Endothelial cell of umbilical vein (primary cell): ENCODE measurements around the gene CFAP65. TPM values are rescaled to one million over a fixed set of nuclear protein-coding genes. Genes with fewer than 3 reads are reported as not detected.

Experiments used
- BruUV-seq: library from RNA; stranded (reverse); fragments of 400-500 nt; replicated peaks from 2 replicates; lab custom pipeline; 2021; lab: Mats Ljungman, UMichigan
- CTCF ChIA-PET: fragments of 300-600, 350-600 bp; sonication (Branson Sonifier 250); formaldehyde crosslinking; loops from one replicate; lab custom pipeline; 2021; ENCODE audit warnings: antibody characterized with exemption, inconsistent platforms; lab: Charles Lee
- POLR2A ChIA-PET: fragments of 300-600, 350-600 bp; sonication (Branson Sonifier 250); formaldehyde crosslinking; loops from one replicate; lab custom pipeline; 2021; ENCODE audit warnings: antibody characterized with exemption, inconsistent platforms; lab: Charles Lee
- DNase-seq: peaks from one replicate; pipeline ENCODE4 v3.0.0-alpha.2; 2011; ENCODE audit warnings: low read depth, low spot score
- FAIRE-seq: peaks from 2 replicates; lab custom pipeline; 2011; peaks lifted over from hg19 to GRCh38; lab: Jason Lieb, UNC
- H2AFZ ChIP-seq: 2 replicates; pipeline ENCODE4 v1.6.0; 2012; ENCODE audit warnings: low read depth, low read length, control low read depth, inconsistent platforms
- H3K27ac ChIP-seq: 2 replicates; pipeline ENCODE4 v1.5.1; 2011; ENCODE audit warnings: low read depth, mild to moderate bottlenecking, control low read depth, low read length, moderate library complexity; ENCODE audit not compliant: insufficient read depth
- H3K27me3 ChIP-seq, 2 experiments: 2 replicates each; pipeline versions ENCODE4 v1.6.0 to v1.6.1; 2011; ENCODE audit warnings: low read length in 2 of 2, mixed read lengths in 1 of 2; ENCODE audit not compliant: control insufficient read depth in 2 of 2, insufficient read depth in 2 of 2
- H3K36me3 ChIP-seq, 2 experiments: 2 replicates in 1 of 2; 3 replicates in 1 of 2; pipeline ENCODE4 v1.5.1; 2011; ENCODE audit warnings: low read length in 2 of 2, mild to moderate bottlenecking in 1 of 2, moderate library complexity in 1 of 2; ENCODE audit not compliant: control insufficient read depth in 2 of 2, insufficient read depth in 2 of 2; ENCODE audit errors: extremely low read depth in 1 of 2
- H3K4me1 ChIP-seq: 3 replicates; pipeline ENCODE4 v1.5.1; 2011; ENCODE audit warnings: mild to moderate bottlenecking, low read length; ENCODE audit not compliant: control insufficient read depth, insufficient read depth; ENCODE audit errors: extremely low read depth
- H3K4me2 ChIP-seq: 2 replicates; pipeline ENCODE4 v1.6.1; 2011; ENCODE audit warnings: low read length, control low read depth, mixed read lengths; ENCODE audit not compliant: insufficient read depth
- H3K4me3 ChIP-seq, 3 experiments: fragments of 200-600 bp in 1 of 3; sonication (generic), shearing (Covaris generic) in 1 of 3; replicated peaks in 1 of 3; 2 replicates each; pipeline ENCODE4 v1.5.1; 2011 to 2016; ENCODE audit warnings: control low read depth in 3 of 3, low read length in 3 of 3, mild to moderate bottlenecking in 2 of 3, inconsistent platforms in 1 of 3, low read depth in 1 of 3, moderate library complexity in 1 of 3; ENCODE audit not compliant: insufficient read depth in 1 of 3
- H3K79me2 ChIP-seq: 2 replicates; pipeline ENCODE4 v1.6.0; 2012; ENCODE audit warnings: low read length, inconsistent platforms; ENCODE audit not compliant: control insufficient read depth, insufficient read depth
- H3K9ac ChIP-seq: replicated peaks from 2 replicates; pipeline ENCODE3; 2011; ENCODE audit warnings: low read length, control low read depth; ENCODE audit not compliant: insufficient read depth; ENCODE audit errors: extremely low read depth
- H3K9me1 ChIP-seq: replicated peaks from 3 replicates; pipeline ENCODE4 v1.6.0; 2011; ENCODE audit warnings: mild to moderate bottlenecking, low read length; ENCODE audit not compliant: control insufficient read depth, insufficient read depth; ENCODE audit errors: extremely low read depth
- H3K9me3 ChIP-seq: replicated peaks from 2 replicates; pipeline ENCODE4 v1.5.1; 2012; ENCODE audit warnings: low read length, inconsistent platforms; ENCODE audit not compliant: control insufficient read depth, insufficient read depth
- H4K20me1 ChIP-seq: replicated peaks from 2 replicates; pipeline ENCODE3; 2011; ENCODE audit warnings: mild to moderate bottlenecking, low read length; ENCODE audit not compliant: control insufficient read depth, insufficient read depth; ENCODE audit errors: extremely low read depth
- EZH2 ChIP-seq: IDR thresholded peaks from 2 replicates; pipeline ENCODE4 v1.6.1; 2012; ENCODE audit warnings: borderline replicate concordance, low read depth, mild to moderate bottlenecking, moderate library complexity, low read length, inconsistent platforms; ENCODE audit not compliant: severe bottlenecking
- FOS ChIP-seq: IDR thresholded peaks from 2 replicates; pipeline ENCODE4 v1.6.1; 2011; ENCODE audit warnings: mild to moderate bottlenecking, low read length, moderate library complexity, borderline replicate concordance; ENCODE audit not compliant: insufficient read depth
- GATA2 ChIP-seq: IDR thresholded peaks from 2 replicates; pipeline ENCODE4 v1.7.0; 2011; ENCODE audit warnings: low read depth, mild to moderate bottlenecking, moderate library complexity, mixed read lengths, low read length; ENCODE audit not compliant: insufficient read length, insufficient read depth
- JUN ChIP-seq: IDR thresholded peaks from 2 replicates; pipeline ENCODE4 v1.6.1; 2011; ENCODE audit warnings: borderline replicate concordance, low read depth; ENCODE audit not compliant: insufficient read length, insufficient read depth
- MAX ChIP-seq: IDR thresholded peaks from 2 replicates; pipeline ENCODE4 v1.6.1; 2011; ENCODE audit not compliant: insufficient read depth, insufficient read length
- MYC ChIP-seq: IDR thresholded peaks from one replicate; pipeline ENCODE4 v1.6.1; 2011; ENCODE audit warnings: mild to moderate bottlenecking, low read depth, low read length
- POLR2A ChIP-seq: IDR thresholded peaks from 2 replicates; pipeline ENCODE4 v1.6.1; 2012; ENCODE audit warnings: low read depth, mild to moderate bottlenecking, control low read depth, low read length
- POLR2AphosphoS5 ChIP-seq: IDR thresholded peaks from 2 replicates; pipeline ENCODE4 v1.6.1; 2012; ENCODE audit warnings: low read depth, mild to moderate bottlenecking, control low read depth, low read length, moderate library complexity; ENCODE audit not compliant: insufficient read depth
- dilution Hi-C: fragments of 300-500 bp; cut with MboI; formaldehyde crosslinking; loops from one replicate; pipeline ENCODE4 v1.15.0; 2019; ENCODE audit warnings: low sequenced_read_pairs; ENCODE audit not compliant: extremely low pct_ligation_motif_present
- intact Hi-C: fragments of 100-400 bp; cut with micrococcal nuclease; formaldehyde crosslinking; loops from one replicate; pipeline ENCODE4 v1.10.0; 2022
- polyA plus RNA-seq, 4 experiments: library from polyadenylated mRNA; depleted of rRNA in 3 of 4; stranded (reverse) in 3 of 4; unstranded in 1 of 4; fragments of >200 nt; gene quantifications; 2 replicates each; pipeline versions ENCODE4 v1.2.1 to v1.2.3, GENCODE V29; 2011 to 2012; ENCODE audit warnings: missing spikeins in 1 of 4
- total RNA-seq: library from RNA; stranded (reverse); gene quantifications from 2 replicates; pipeline ENCODE4 v1.2.3, GENCODE V29; 2021
- TF ChIP-seq, protein P1 (sequence below), 2 donors: IDR thresholded peaks; 1 replicate in 1 of 2; 2 replicates in 1 of 2; pipeline ENCODE4 v1.5.1; 2011; ENCODE audit warnings: low read length in 2 of 2, mild to moderate bottlenecking in 2 of 2, moderate library complexity in 2 of 2, control low read depth in 1 of 2, inconsistent platforms in 1 of 2, low read depth in 1 of 2; ENCODE audit not compliant: insufficient read depth in 1 of 2; ENCODE audit errors: extremely low read depth in 1 of 2

CFAP65 gene
- total and polyA plus RNA-seq, 2 donors (not counting 3 experiments of a cell fraction or from before 2014, with no cell fraction given): 0.03 TPM; not detected in 1

GRCh38 chr2:219003979-219004378, 37.3 kb downstream of the CFAP65 start:
- Histone ChIP-seq H2AFZ (no peak overlapping the region), H3K9me1 (no peaks in the 10 kb centered on the region), H3K36me3 (no peaks in the 10 kb centered on the region), H3K4me2 (no peak overlapping the region), H3K27me3 (peaks cover 46 to 56% of the 10 kb centered on the region in 2 experiments), H4K20me1 (no peaks in the 10 kb centered on the region), H3K4me1 (no peaks in the 10 kb centered on the region), H3K9ac (no peak overlapping the region), H3K4me3 (no peak overlapping the region), H3K27ac (no peak overlapping the region), H3K79me2 (no peaks in the 10 kb centered on the region), H3K9me3 (no peaks in the 10 kb centered on the region)
- BruUV-seq: no TSS peak
- CTCF ChIA-PET: interaction anchor here (0.7 to 8.0 kb wide), 5 partner anchors 9 to 151 kb away, joined by 3 to 56 read pairs (median 7); no protein-coding TSS in a partner anchor
- dilution Hi-C loops (no loop called here), intact Hi-C loops (no loop called here)
- FAIRE-seq (no peak), DNase-seq (no peak)
- POLR2A ChIA-PET: no interaction called here
- no peak for TF ChIP-seq MYC
- TF ChIP-seq, protein P1, sequence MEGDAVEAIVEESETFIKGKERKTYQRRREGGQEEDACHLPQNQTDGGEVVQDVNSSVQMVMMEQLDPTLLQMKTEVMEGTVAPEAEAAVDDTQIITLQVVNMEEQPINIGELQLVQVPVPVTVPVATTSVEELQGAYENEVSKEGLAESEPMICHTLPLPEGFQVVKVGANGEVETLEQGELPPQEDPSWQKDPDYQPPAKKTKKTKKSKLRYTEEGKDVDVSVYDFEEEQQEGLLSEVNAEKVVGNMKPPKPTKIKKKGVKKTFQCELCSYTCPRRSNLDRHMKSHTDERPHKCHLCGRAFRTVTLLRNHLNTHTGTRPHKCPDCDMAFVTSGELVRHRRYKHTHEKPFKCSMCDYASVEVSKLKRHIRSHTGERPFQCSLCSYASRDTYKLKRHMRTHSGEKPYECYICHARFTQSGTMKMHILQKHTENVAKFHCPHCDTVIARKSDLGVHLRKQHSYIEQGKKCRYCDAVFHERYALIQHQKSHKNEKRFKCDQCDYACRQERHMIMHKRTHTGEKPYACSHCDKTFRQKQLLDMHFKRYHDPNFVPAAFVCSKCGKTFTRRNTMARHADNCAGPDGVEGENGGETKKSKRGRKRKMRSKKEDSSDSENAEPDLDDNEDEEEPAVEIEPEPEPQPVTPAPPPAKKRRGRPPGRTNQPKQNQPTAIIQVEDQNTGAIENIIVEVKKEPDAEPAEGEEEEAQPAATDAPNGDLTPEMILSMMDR (IDR thresholded peaks at IDR 0.05; ENCODE audit: extremely low read depth in 1 of 2, insufficient read depth in 1 of 2, low read depth in 1 of 2, low read length in 2 of 2): no peak
- TF ChIP-seq EZH2: no peak
- no peak for TF ChIP-seq POLR2AphosphoS5
- no peak for TF ChIP-seq FOS
- no peak for TF ChIP-seq JUN
- TF ChIP-seq POLR2A: no peak
- no peak for TF ChIP-seq MAX
- TF ChIP-seq GATA2: no peak
